NT2/D1 (cell line): ENCODE results near the gene HSPA14.

Experiments
- SUZ12 ChIP-seq: IDR thresholded peaks from 2 replicates; pipeline ENCODE4 v1.6.1; 2011; ENCODE audit not compliant: insufficient read length, insufficient read depth; ENCODE audit errors: extremely low read depth
- YY1 ChIP-seq: IDR thresholded peaks from 2 replicates; pipeline ENCODE4 v1.6.1; 2011; ENCODE audit not compliant: insufficient read length, insufficient read depth
- ZNF274 ChIP-seq: IDR thresholded peaks from 2 replicates; pipeline ENCODE4 v1.6.1; 2011; ENCODE audit warnings: mild to moderate bottlenecking, low read depth, low read length

DNA sequence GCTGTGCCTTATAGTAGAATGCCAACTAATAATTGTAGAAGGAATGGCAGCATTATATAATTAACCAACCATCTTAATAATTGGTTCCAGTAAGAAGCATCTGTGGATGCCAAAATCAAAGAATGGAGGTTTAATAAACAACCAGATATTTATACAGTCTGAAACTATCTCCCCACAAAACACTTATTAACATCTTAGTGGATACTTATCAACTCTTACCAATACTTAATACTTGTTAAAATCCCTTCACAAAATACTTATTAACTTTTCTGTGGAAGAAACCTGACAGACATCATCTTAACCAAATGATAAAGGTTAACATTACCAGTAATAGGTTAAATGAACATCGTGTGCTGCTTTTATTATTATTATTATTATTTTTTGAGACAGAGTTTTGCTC is 34.3 kb upstream of the HSPA14 start:
- TF ChIP-seq YY1 = no peak
- TF ChIP-seq SUZ12 = no peak
- TF ChIP-seq ZNF274 = no peak
